ENCODE data around the gene SLC36A4.
A peak's percentile ranks its signal among the peaks of the same experiment; 100 is the strongest.

SLC36A4 gene

GRCh38 chr11:93234602-93235207, 36.9 kb upstream of the SLC36A4 start:
- peak; percentile 18 for DNase-seq (ENCODE audit: extremely low read depth, insufficient read length)
- peak; percentile 94 for TF ChIP-seq CTCF (IDR thresholded peaks at IDR 0.05; ENCODE audit: insufficient read depth, low read length, poor library complexity, severe bottlenecking)
- Histone ChIP-seq H3K4me3 (replicated peaks; ENCODE audit: low read depth, low read length) (no peak overlapping the region), H3K36me3 (ENCODE audit: control insufficient read depth, insufficient read depth, low read length) (no peaks in the 10 kb centered on the region), H3K27me3 (replicated peaks; ENCODE audit: control insufficient read depth, insufficient read depth, low read length) (no peaks in the 10 kb centered on the region; the same call in 1 of the 2 replicates)

- Histone ChIP-seq H3K27me3 (replicated peaks; ENCODE audit: control insufficient read depth, insufficient read depth, low read length) (no peaks in the 10 kb centered on the region; the same call in 1 of the 2 replicates), H3K36me3 (ENCODE audit: control insufficient read depth, insufficient read depth, low read length) (no peaks in the 10 kb centered on the region), H3K4me3 (replicated peaks; ENCODE audit: low read depth, low read length) (no peak overlapping the region)
- TF ChIP-seq CTCF (IDR thresholded peaks at IDR 0.05; ENCODE audit: insufficient read depth, low read length, poor library complexity, severe bottlenecking): no peak
- DNase-seq (ENCODE audit: extremely low read depth, insufficient read length): no peak
Observed at GRCh38 chr11:93229876-93230275, 32.1 kb upstream of the SLC36A4 start.

- no peak for DNase-seq (ENCODE audit: extremely low read depth, insufficient read length)
Observed at GRCh38 chr11:93225662-93226061, 27.9 kb upstream of the SLC36A4 start.

GRCh38 chr11:93221539-93221938, 23.7 kb upstream of the SLC36A4 start:
- no peak for DNase-seq (ENCODE audit: extremely low read depth, insufficient read length)
- H3K27me3 ChIP-seq (replicated peaks; ENCODE audit: control insufficient read depth, insufficient read depth, low read length): no peaks in the 10 kb centered on the region
- no peaks in the 10 kb centered on the region for H3K36me3 ChIP-seq (ENCODE audit: control insufficient read depth, insufficient read depth, low read length)
- H3K4me3 ChIP-seq (replicated peaks; ENCODE audit: low read depth, low read length): no peak overlapping the region
- TF ChIP-seq CTCF (IDR thresholded peaks at IDR 0.05; ENCODE audit: insufficient read depth, low read length, poor library complexity, severe bottlenecking): no peak

More at GRCh38 chr11:93225662-93226061, 27.9 kb upstream of the SLC36A4 start:
- TF ChIP-seq CTCF (IDR thresholded peaks at IDR 0.05; ENCODE audit: insufficient read depth, low read length, poor library complexity, severe bottlenecking): no peak
- Histone ChIP-seq H3K4me3 (replicated peaks; ENCODE audit: low read depth, low read length) (no peak overlapping the region), H3K27me3 (replicated peaks; ENCODE audit: control insufficient read depth, insufficient read depth, low read length) (no peaks in the 10 kb centered on the region), H3K36me3 (ENCODE audit: control insufficient read depth, insufficient read depth, low read length) (no peaks in the 10 kb centered on the region)

- Histone ChIP-seq H3K36me3 (ENCODE audit: control insufficient read depth, insufficient read depth, low read length) (no peaks in the 10 kb centered on the region), H3K4me3 (replicated peaks; ENCODE audit: low read depth, low read length) (no peak overlapping the region), H3K27me3 (replicated peaks; ENCODE audit: control insufficient read depth, insufficient read depth, low read length) (no peaks in the 10 kb centered on the region)
- no peak for TF ChIP-seq CTCF (IDR thresholded peaks at IDR 0.05; ENCODE audit: insufficient read depth, low read length, poor library complexity, severe bottlenecking)
- DNase-seq (ENCODE audit: extremely low read depth, insufficient read length): no peak
Observed at GRCh38 chr11:93220078-93220477, 22.3 kb upstream of the SLC36A4 start.

- DNase-seq (ENCODE audit: extremely low read depth, insufficient read length): no peak
- H3K4me3 ChIP-seq (replicated peaks; ENCODE audit: low read depth, low read length): no peak overlapping the region
- TF ChIP-seq CTCF (IDR thresholded peaks at IDR 0.05; ENCODE audit: insufficient read depth, low read length, poor library complexity, severe bottlenecking): no peak
- H3K27me3 ChIP-seq (replicated peaks; ENCODE audit: control insufficient read depth, insufficient read depth, low read length): no peaks in the 10 kb centered on the region
- no peaks in the 10 kb centered on the region for H3K36me3 ChIP-seq (ENCODE audit: control insufficient read depth, insufficient read depth, low read length)
Observed at GRCh38 chr11:93219440-93219839, 21.6 kb upstream of the SLC36A4 start.

All from GM06990 (cell line).